HEK293 (cell line): ENCODE measurements around the gene POLR2C.
A peak's percentile ranks its signal among the peaks of the same experiment; 100 is the strongest.

Experiments used
- BCL6B ChIP-seq: fragments of 450-650 bp; formaldehyde crosslinking; IDR thresholded peaks from 2 replicates; pipeline ENCODE4 v1.5.1; 2017; ENCODE audit warnings: missing biosample characterization, missing genetic modification characterization
- HOXA7 ChIP-seq: sonication (generic); formaldehyde crosslinking; IDR thresholded peaks from 2 replicates; pipeline ENCODE4 v1.8.1; 2022; ENCODE audit warnings: missing genetic modification reagents, borderline replicate concordance
- KLF10 ChIP-seq: fragments of 450-650 bp; IDR thresholded peaks from 2 replicates; pipeline ENCODE4 v1.5.1; 2018; ENCODE audit warnings: missing biosample characterization, mild to moderate bottlenecking, missing genetic modification characterization
- KLF9 ChIP-seq: fragments of 450-650 bp; formaldehyde crosslinking; IDR thresholded peaks from 2 replicates; pipeline ENCODE4 v1.5.1; 2016; ENCODE audit warnings: missing biosample characterization, missing genetic modification characterization, low read depth
- OSR2 ChIP-seq: fragments of 450-650 bp; formaldehyde crosslinking; IDR thresholded peaks from 2 replicates; pipeline ENCODE4 v1.5.1; 2016; ENCODE audit warnings: missing biosample characterization, missing genetic modification characterization
- RBAK ChIP-seq: fragments of 450-650 bp; formaldehyde crosslinking; IDR thresholded peaks from 2 replicates; pipeline ENCODE4 v1.5.1; 2016; ENCODE audit warnings: missing biosample characterization, missing genetic modification characterization
- REPIN1 ChIP-seq: fragments of 450-650 bp; formaldehyde crosslinking; IDR thresholded peaks from 2 replicates; pipeline ENCODE4 v1.5.1; 2017; ENCODE audit warnings: missing biosample characterization, missing genetic modification characterization, low read depth
- SP7 ChIP-seq: fragments of 450-650 bp; formaldehyde crosslinking; IDR thresholded peaks from 2 replicates; pipeline ENCODE4 v1.5.1; 2016; ENCODE audit warnings: missing biosample characterization, missing genetic modification characterization
- TSHZ1 ChIP-seq: fragments of 450-650 bp; formaldehyde crosslinking; IDR thresholded peaks from 2 replicates; pipeline ENCODE4 v1.5.1; 2016; ENCODE audit warnings: missing biosample characterization, missing genetic modification characterization, borderline replicate concordance
- YY1 ChIP-seq: fragments of 450-650 bp; formaldehyde crosslinking; IDR thresholded peaks from 2 replicates; pipeline ENCODE4 v1.5.1; 2018; ENCODE audit warnings: missing biosample characterization, missing genetic modification characterization
- YY2 ChIP-seq: fragments of 450-650 bp; formaldehyde crosslinking; IDR thresholded peaks from 2 replicates; pipeline ENCODE4 v1.5.1; 2016; ENCODE audit warnings: missing biosample characterization, missing genetic modification characterization
- ZBTB17 ChIP-seq: fragments of 450-650 bp; formaldehyde crosslinking; IDR thresholded peaks from 2 replicates; pipeline ENCODE4 v1.5.1; 2016; ENCODE audit warnings: missing biosample characterization, missing genetic modification characterization
- ZFP69B ChIP-seq: fragments of 450-650 bp; formaldehyde crosslinking; IDR thresholded peaks from 2 replicates; pipeline ENCODE4 v1.5.1; 2016; ENCODE audit warnings: missing biosample characterization, missing genetic modification characterization
- ZNF132 ChIP-seq: fragments of 450-650 bp; formaldehyde crosslinking; IDR thresholded peaks from 2 replicates; pipeline ENCODE4 v1.5.1; 2017; ENCODE audit warnings: missing biosample characterization, missing genetic modification characterization, borderline replicate concordance
- ZNF140 ChIP-seq: fragments of 450-650 bp; formaldehyde crosslinking; IDR thresholded peaks from 2 replicates; pipeline ENCODE4 v1.5.1; 2016; ENCODE audit warnings: missing biosample characterization, missing genetic modification characterization
- ZNF16 ChIP-seq: fragments of 450-650 bp; formaldehyde crosslinking; IDR thresholded peaks from 2 replicates; pipeline ENCODE4 v1.5.1; 2016; ENCODE audit warnings: low read depth, missing biosample characterization, missing genetic modification characterization
- ZNF223 ChIP-seq: fragments of 450-650 bp; formaldehyde crosslinking; IDR thresholded peaks from 2 replicates; pipeline ENCODE4 v1.5.1; 2016; ENCODE audit warnings: missing biosample characterization, missing genetic modification characterization
- ZNF274 ChIP-seq, 2 experiments: fragments of 200-500 bp in 1 of 2; fragments of 450-650 bp in 1 of 2; sonication (Bioruptor generic) in 1 of 2; formaldehyde crosslinking in 1 of 2; IDR thresholded peaks; 2 replicates each; pipeline versions ENCODE4 v1.5.1 to v1.6.1; 2014 to 2016; ENCODE audit warnings: borderline replicate concordance in 1 of 2, inconsistent platforms in 1 of 2, low read length in 1 of 2, missing biosample characterization in 1 of 2, missing genetic modification characterization in 1 of 2
- ZNF391 ChIP-seq: fragments of 450-650 bp; formaldehyde crosslinking; IDR thresholded peaks from 2 replicates; pipeline ENCODE4 v1.5.1; 2016; ENCODE audit warnings: low read depth, missing biosample characterization, missing genetic modification characterization, borderline replicate concordance
- ZNF423 ChIP-seq: fragments of 450-650 bp; formaldehyde crosslinking; IDR thresholded peaks from 2 replicates; pipeline ENCODE4 v1.5.1; 2016; ENCODE audit warnings: missing biosample characterization, missing genetic modification characterization
- ZNF433 ChIP-seq: fragments of 450-650 bp; formaldehyde crosslinking; IDR thresholded peaks from 2 replicates; pipeline ENCODE4 v1.5.1; 2016; ENCODE audit warnings: missing biosample characterization, missing genetic modification characterization, low read depth
- ZNF530 ChIP-seq: fragments of 450-650 bp; formaldehyde crosslinking; IDR thresholded peaks from 2 replicates; pipeline ENCODE4 v1.5.1; 2016; ENCODE audit warnings: low read depth, missing biosample characterization, missing genetic modification characterization
- ZNF623 ChIP-seq: fragments of 450-650 bp; formaldehyde crosslinking; IDR thresholded peaks from 2 replicates; pipeline ENCODE4 v1.5.1; 2016; ENCODE audit warnings: missing biosample characterization, missing genetic modification characterization
- ZNF629 ChIP-seq: fragments of 450-650 bp; formaldehyde crosslinking; IDR thresholded peaks from 2 replicates; pipeline ENCODE4 v1.5.1; 2017; ENCODE audit warnings: missing biosample characterization, missing genetic modification characterization
- ZNF658 ChIP-seq: fragments of 450-650 bp; formaldehyde crosslinking; IDR thresholded peaks from 2 replicates; pipeline ENCODE4; 2016; ENCODE audit warnings: missing biosample characterization, missing genetic modification characterization
- ZNF670 ChIP-seq: fragments of 450-650 bp; formaldehyde crosslinking; IDR thresholded peaks from 2 replicates; pipeline ENCODE4 v1.5.1; 2016; ENCODE audit warnings: missing biosample characterization, missing genetic modification characterization, low read depth
- ZNF785 ChIP-seq: fragments of 450-650 bp; formaldehyde crosslinking; IDR thresholded peaks from 2 replicates; pipeline ENCODE4 v1.5.1; 2016; ENCODE audit warnings: missing biosample characterization, missing genetic modification characterization
- ZNF791 ChIP-seq: fragments of 450-650 bp; formaldehyde crosslinking; IDR thresholded peaks from 2 replicates; pipeline ENCODE4 v1.5.1; 2016; ENCODE audit warnings: missing biosample characterization, missing genetic modification characterization
- ZNF830 ChIP-seq: fragments of 450-650 bp; IDR thresholded peaks from 2 replicates; pipeline ENCODE4 v1.5.0; 2018; ENCODE audit warnings: missing biosample characterization, missing genetic modification characterization, low read depth, mild to moderate bottlenecking, moderate library complexity
- ZSCAN16 ChIP-seq: fragments of 450-650 bp; formaldehyde crosslinking; IDR thresholded peaks from 2 replicates; pipeline ENCODE4 v1.5.1; 2016; ENCODE audit warnings: missing biosample characterization, missing genetic modification characterization
- TF ChIP-seq, protein P1 (sequence below): fragments of 450-650 bp; formaldehyde crosslinking; IDR thresholded peaks from 2 replicates; pipeline ENCODE4 v1.5.1; 2016; ENCODE audit warnings: missing biosample characterization, missing genetic modification characterization
- TF ChIP-seq, protein P2 (sequence below): fragments of 450-650 bp; formaldehyde crosslinking; IDR thresholded peaks from 2 replicates; pipeline ENCODE4 v1.5.1; 2016; ENCODE audit warnings: missing biosample characterization, missing genetic modification characterization

Gene POLR2C

GRCh38 chr16:57447186-57447962, 15.1 kb upstream of the POLR2C start, which contains the start of the genes CIAPIN1 and COQ9 (continued):
- TF ChIP-seq YY2 (tag by site-specific recombination) = peak; percentile 92
- TF ChIP-seq ZNF530 (tag by site-specific recombination) = no peak
- TF ChIP-seq ZNF423 (tag by site-specific recombination) = no peak
- TF ChIP-seq RBAK (tag by site-specific recombination) = no peak
- no peak for TF ChIP-seq ZNF623
- no peak for TF ChIP-seq ZNF140 (tag by site-specific recombination)
- TF ChIP-seq ZFP69B (tag by site-specific recombination) = no peak
- no peak for TF ChIP-seq KLF10 (tag by site-specific recombination)
- TF ChIP-seq ZSCAN16 (tag by site-specific recombination) = peak; percentile 84
- no peak for TF ChIP-seq ZNF830 (tag by site-specific recombination)
- TF ChIP-seq, protein P1, sequence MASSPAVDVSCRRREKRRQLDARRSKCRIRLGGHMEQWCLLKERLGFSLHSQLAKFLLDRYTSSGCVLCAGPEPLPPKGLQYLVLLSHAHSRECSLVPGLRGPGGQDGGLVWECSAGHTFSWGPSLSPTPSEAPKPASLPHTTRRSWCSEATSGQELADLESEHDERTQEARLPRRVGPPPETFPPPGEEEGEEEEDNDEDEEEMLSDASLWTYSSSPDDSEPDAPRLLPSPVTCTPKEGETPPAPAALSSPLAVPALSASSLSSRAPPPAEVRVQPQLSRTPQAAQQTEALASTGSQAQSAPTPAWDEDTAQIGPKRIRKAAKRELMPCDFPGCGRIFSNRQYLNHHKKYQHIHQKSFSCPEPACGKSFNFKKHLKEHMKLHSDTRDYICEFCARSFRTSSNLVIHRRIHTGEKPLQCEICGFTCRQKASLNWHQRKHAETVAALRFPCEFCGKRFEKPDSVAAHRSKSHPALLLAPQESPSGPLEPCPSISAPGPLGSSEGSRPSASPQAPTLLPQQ (tag by site-specific recombination) = peak; percentile 59; the same call in 1 of the 2 replicates
- no peak for TF ChIP-seq ZNF274 (IDR thresholded peaks at IDR 0.05; ENCODE audit: low read length)
- TF ChIP-seq ZNF274 (tag by site-specific recombination; IDR thresholded peaks at IDR 0.05; ENCODE audit: borderline replicate concordance) = no peak
- TF ChIP-seq KLF9 = peak; percentile 65; the same call in 1 of the 2 replicates
- no peak for TF ChIP-seq ZNF670 (tag by site-specific recombination)
- TF ChIP-seq REPIN1 (tag by site-specific recombination) = no peak
- TF ChIP-seq ZNF785 (tag by site-specific recombination) = no peak
- no peak for TF ChIP-seq ZNF16 (tag by site-specific recombination)
- no peak for TF ChIP-seq ZNF658 (tag by site-specific recombination)
- TF ChIP-seq SP7 (tag by site-specific recombination) = peak; percentile 77
- no peak for TF ChIP-seq HOXA7 (CRISPR knock-in tag)
- TF ChIP-seq ZNF433 (tag by site-specific recombination) = no peak
- peak; percentile 28; the same call in 1 of the 2 replicates for TF ChIP-seq ZNF391 (tag by site-specific recombination)
- no peak for TF ChIP-seq ZNF223
- TF ChIP-seq ZNF629 = peak; percentile 63; the same call in 1 of the 2 replicates
- TF ChIP-seq TSHZ1 = no peak
- TF ChIP-seq OSR2 (tag by site-specific recombination) = peak; percentile 57
- no peak for TF ChIP-seq ZNF132 (tag by site-specific recombination)
- no peak for TF ChIP-seq BCL6B
- TF ChIP-seq ZBTB17 (tag by site-specific recombination) = peak; percentile 10; the same call in 1 of the 2 replicates
- no peak for TF ChIP-seq ZNF791
- TF ChIP-seq YY1 (tag by site-specific recombination) = peak; percentile 94
- TF ChIP-seq, protein P2, sequence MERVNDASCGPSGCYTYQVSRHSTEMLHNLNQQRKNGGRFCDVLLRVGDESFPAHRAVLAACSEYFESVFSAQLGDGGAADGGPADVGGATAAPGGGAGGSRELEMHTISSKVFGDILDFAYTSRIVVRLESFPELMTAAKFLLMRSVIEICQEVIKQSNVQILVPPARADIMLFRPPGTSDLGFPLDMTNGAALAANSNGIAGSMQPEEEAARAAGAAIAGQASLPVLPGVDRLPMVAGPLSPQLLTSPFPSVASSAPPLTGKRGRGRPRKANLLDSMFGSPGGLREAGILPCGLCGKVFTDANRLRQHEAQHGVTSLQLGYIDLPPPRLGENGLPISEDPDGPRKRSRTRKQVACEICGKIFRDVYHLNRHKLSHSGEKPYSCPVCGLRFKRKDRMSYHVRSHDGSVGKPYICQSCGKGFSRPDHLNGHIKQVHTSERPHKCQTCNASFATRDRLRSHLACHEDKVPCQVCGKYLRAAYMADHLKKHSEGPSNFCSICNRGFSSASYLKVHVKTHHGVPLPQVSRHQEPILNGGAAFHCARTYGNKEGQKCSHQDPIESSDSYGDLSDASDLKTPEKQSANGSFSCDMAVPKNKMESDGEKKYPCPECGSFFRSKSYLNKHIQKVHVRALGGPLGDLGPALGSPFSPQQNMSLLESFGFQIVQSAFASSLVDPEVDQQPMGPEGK (tag by site-specific recombination) = peak; percentile 59
